DOHH2 (cell line): Measurements from ENCODE around the gene KCTD15.

Source experiments
- H3F3A ChIP-seq: fragments of 200-600 bp; sonication (generic), shearing (Covaris generic); 2 replicates; pipeline ENCODE4 v1.6.0; 2016; ENCODE audit warnings: antibody characterized with exemption, mild to moderate bottlenecking; ENCODE audit not compliant: control insufficient read depth, insufficient read depth
- H3K27ac ChIP-seq: fragments of 200-600 bp; sonication (generic); 2 replicates; pipeline ENCODE4 v1.5.1; 2014; ENCODE audit warnings: low read depth, mild to moderate bottlenecking, low read length, moderate library complexity
- H3K27me3 ChIP-seq: fragments of 200-600 bp; sonication (generic); 2 replicates; pipeline ENCODE4 v1.6.1; 2014; ENCODE audit warnings: mild to moderate bottlenecking, low read length, mixed read lengths; ENCODE audit not compliant: control insufficient read depth
- H3K36me3 ChIP-seq: fragments of 200-600 bp; sonication (generic); 2 replicates; pipeline ENCODE4 v1.6.1; 2014; ENCODE audit warnings: mild to moderate bottlenecking, low read length, moderate library complexity, mixed read lengths; ENCODE audit not compliant: control insufficient read depth
- H3K4me1 ChIP-seq: fragments of 200-600 bp; sonication (generic); 2 replicates; pipeline ENCODE4 v1.6.1; 2014; ENCODE audit warnings: mild to moderate bottlenecking, low read length, mixed read lengths; ENCODE audit not compliant: control insufficient read depth
- H3K4me2 ChIP-seq: fragments of 200-600 bp; sonication (generic); 2 replicates; pipeline ENCODE4 v1.6.0; 2014; ENCODE audit warnings: mild to moderate bottlenecking, low read length, moderate library complexity
- H3K4me3 ChIP-seq: fragments of 200-600 bp; sonication (generic); 2 replicates; pipeline ENCODE4 v1.5.1; 2014; ENCODE audit warnings: mild to moderate bottlenecking, low read length, mixed read lengths
- H3K79me2 ChIP-seq: fragments of 200-600 bp; sonication (generic); 2 replicates; pipeline ENCODE4 v1.6.1; 2014; ENCODE audit warnings: mild to moderate bottlenecking, low read length, mixed read lengths; ENCODE audit not compliant: control insufficient read depth
- H3K9me2 ChIP-seq: fragments of 200-600 bp; sonication (generic); replicated peaks from 2 replicates; pipeline ENCODE4 v1.6.1; 2014; ENCODE audit warnings: mild to moderate bottlenecking, low read length, mixed read lengths; ENCODE audit not compliant: control insufficient read depth
- H3K9me3 ChIP-seq: fragments of 200-600 bp; sonication (generic); 2 replicates; pipeline ENCODE4 v1.6.1; 2014; ENCODE audit warnings: antibody characterized with exemption, low read length, mixed read lengths; ENCODE audit not compliant: control insufficient read depth, insufficient read depth
- H4K20me1 ChIP-seq: fragments of 200-600 bp; sonication (generic); 2 replicates; pipeline ENCODE4 v1.6.0; 2014; ENCODE audit warnings: low read depth, mild to moderate bottlenecking, antibody characterized with exemption, low read length, moderate library complexity; ENCODE audit not compliant: control insufficient read depth, insufficient read depth
- EZH2phosphoT487 ChIP-seq: fragments of 200-600 bp; sonication (generic); IDR thresholded peaks from 2 replicates; pipeline ENCODE4 v1.6.1; 2017; ENCODE audit warnings: borderline replicate concordance, mild to moderate bottlenecking, antibody characterized with exemption, low read length, moderate library complexity, mixed read lengths
- TF ChIP-seq, protein P1 (sequence below): fragments of 200-600 bp; sonication (generic); IDR thresholded peaks from one replicate; pipeline ENCODE4 v1.5.1; 2014; ENCODE audit warnings: antibody characterized with exemption, mild to moderate bottlenecking, low read depth, low read length; ENCODE audit not compliant: poor library complexity, severe bottlenecking

KCTD15 gene

DNA sequence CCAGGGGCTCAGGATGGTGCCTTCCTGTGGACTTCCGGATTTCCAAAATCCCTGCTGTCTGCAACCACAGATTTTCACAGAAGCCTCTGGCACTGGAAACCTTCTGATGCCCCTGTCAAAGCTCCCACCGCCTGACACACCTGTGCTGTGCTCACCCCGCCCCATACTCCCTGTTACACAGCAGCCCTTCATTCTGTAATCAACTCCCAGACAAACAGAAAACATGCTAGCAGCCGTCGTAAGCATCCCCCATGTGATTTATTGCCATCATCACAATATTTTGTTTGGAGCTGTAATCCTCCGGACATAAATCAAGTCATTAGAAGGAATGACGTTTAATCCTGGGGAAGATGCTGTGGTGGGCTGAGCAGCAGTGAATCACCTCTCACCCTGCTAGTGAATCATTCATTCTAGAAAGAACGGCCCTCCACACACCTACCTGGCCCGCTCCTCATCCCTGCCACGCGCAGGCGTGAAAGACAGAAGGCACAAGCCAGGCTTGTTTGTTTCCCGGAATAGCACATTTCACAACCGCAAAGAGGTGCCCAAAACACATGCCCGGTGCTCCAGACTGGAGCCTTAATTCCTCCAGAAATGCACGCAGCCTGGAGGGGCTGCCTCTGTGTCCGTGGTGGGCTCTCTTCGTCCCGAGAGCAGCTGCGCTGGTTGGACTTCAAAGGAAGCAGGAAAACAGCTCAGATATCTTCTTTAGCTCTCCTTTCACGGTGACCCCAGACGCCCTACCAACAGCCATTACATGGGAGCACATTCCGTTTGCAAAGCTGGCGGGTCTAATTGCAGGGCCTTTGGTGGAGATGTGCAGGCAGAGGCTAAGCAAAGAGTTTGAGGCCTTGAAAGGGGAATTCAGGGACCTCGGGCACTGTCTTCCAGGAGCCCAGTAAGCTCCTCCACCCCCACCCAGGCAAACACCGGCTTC, 41.3 kb upstream of the KCTD15 start:
- no peak overlapping the region for H3K4me2 ChIP-seq
- H3K79me2 ChIP-seq = no peaks in the 10 kb centered on the region
- no peaks in the 10 kb centered on the region for H3K27me3 ChIP-seq
- TF ChIP-seq, protein P1, sequence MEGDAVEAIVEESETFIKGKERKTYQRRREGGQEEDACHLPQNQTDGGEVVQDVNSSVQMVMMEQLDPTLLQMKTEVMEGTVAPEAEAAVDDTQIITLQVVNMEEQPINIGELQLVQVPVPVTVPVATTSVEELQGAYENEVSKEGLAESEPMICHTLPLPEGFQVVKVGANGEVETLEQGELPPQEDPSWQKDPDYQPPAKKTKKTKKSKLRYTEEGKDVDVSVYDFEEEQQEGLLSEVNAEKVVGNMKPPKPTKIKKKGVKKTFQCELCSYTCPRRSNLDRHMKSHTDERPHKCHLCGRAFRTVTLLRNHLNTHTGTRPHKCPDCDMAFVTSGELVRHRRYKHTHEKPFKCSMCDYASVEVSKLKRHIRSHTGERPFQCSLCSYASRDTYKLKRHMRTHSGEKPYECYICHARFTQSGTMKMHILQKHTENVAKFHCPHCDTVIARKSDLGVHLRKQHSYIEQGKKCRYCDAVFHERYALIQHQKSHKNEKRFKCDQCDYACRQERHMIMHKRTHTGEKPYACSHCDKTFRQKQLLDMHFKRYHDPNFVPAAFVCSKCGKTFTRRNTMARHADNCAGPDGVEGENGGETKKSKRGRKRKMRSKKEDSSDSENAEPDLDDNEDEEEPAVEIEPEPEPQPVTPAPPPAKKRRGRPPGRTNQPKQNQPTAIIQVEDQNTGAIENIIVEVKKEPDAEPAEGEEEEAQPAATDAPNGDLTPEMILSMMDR = no peak
- no peak for TF ChIP-seq EZH2phosphoT487
- no peaks in the 10 kb centered on the region for H4K20me1 ChIP-seq
- H3K4me3 ChIP-seq = no peak overlapping the region
- no peaks in the 10 kb centered on the region for H3K36me3 ChIP-seq
- no peak overlapping the region for H3K27ac ChIP-seq
- no peaks in the 10 kb centered on the region for H3K9me3 ChIP-seq
- H3K9me2 ChIP-seq = no peaks in the 10 kb centered on the region
- no peaks in the 10 kb centered on the region for H3F3A ChIP-seq
- no peaks in the 10 kb centered on the region for H3K4me1 ChIP-seq

DNA sequence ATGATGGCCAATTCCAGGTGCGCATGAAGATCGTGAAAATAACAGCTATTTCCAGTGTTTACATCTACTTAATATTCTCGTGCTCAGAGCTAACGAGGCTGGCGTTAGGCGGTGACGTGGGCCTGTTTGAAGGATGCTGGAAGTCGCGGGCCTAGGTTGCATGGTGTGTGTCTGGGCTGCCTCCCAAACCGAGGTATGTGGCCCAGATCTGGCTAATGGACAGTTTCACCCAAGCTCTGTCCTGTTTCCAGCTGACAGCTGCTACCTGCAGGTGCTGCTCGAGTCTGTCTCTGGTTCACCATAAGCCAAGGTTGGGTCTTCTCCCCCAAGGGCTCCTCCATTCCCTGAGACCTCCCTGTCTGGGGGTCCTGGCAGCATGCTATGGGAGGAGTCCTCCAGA, 40.5 kb upstream of the KCTD15 start:
- Histone ChIP-seq H3K27ac (no peak overlapping the region), H3K9me2 (no peaks in the 10 kb centered on the region), H3K9me3 (no peaks in the 10 kb centered on the region), H4K20me1 (no peaks in the 10 kb centered on the region), H3K27me3 (no peaks in the 10 kb centered on the region), H3F3A (no peaks in the 10 kb centered on the region), H3K36me3 (no peaks in the 10 kb centered on the region), H3K4me3 (no peak overlapping the region), H3K4me1 (no peaks in the 10 kb centered on the region), H3K4me2 (no peak overlapping the region), H3K79me2 (no peaks in the 10 kb centered on the region)
- TF ChIP-seq, protein P1 = no peak
- TF ChIP-seq EZH2phosphoT487 = no peak

DNA sequence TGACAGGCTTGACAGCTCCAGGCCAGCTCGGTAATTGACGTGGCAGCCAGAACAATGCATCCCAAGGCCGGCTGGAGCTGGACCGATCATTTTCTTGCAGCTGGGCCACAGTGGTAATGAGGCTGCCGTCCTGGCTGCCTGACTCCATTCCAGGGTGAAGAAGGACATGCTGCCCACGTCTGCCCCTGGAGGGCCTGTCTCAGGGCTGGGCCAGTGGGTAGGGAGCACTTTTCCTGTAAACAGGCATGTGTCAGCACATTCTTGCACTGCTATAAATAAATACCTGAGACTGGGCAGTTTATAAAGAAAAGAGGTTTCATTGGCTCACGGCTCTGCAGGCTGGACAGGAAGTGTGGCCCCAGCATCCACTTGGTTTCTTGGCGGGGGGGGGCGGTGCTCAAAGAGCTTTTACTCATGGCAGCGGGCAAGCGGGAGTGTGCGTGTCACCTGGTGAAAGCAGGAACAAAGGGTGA, 38.1 kb upstream of the KCTD15 start:
- no peak overlapping the region for H3K4me2 ChIP-seq

More for the DNA sequence above, 38.1 kb upstream of the KCTD15 start:
- Histone ChIP-seq H3K9me2 (no peaks in the 10 kb centered on the region), H3K27me3 (no peaks in the 10 kb centered on the region), H3K4me3 (no peak overlapping the region), H3K27ac (no peak overlapping the region), H3K4me1 (no peaks in the 10 kb centered on the region), H3F3A (no peaks in the 10 kb centered on the region), H4K20me1 (no peaks in the 10 kb centered on the region), H3K79me2 (no peaks in the 10 kb centered on the region), H3K9me3 (no peaks in the 10 kb centered on the region), H3K36me3 (no peaks in the 10 kb centered on the region)
- TF ChIP-seq, protein P1 = no peak
- no peak for TF ChIP-seq EZH2phosphoT487
